ENCODE results near the gene EHMT1.

GRCh38 chr9:137586854-137587253 lies 32.0 kb upstream of the EHMT1 start:
- no peak for TF ChIP-seq POLR2AphosphoS5 (IDR thresholded peaks at IDR 0.05; ENCODE audit: low read depth, low read length)
- no peak for TF ChIP-seq CTCF (IDR thresholded peaks at IDR 0.05)
- TF ChIP-seq SIN3A (IDR thresholded peaks at IDR 0.05; ENCODE audit: borderline replicate concordance, insufficient read depth, low read depth, low read length): no peak
- TF ChIP-seq REST (IDR thresholded peaks at IDR 0.05; ENCODE audit: insufficient read depth in 1 of 2, low read depth in 2 of 2, low read length in 1 of 2): no peak
- TF ChIP-seq TCF7L2 (IDR thresholded peaks at IDR 0.05; ENCODE audit: low read depth, low read length): no peak

Data from Panc1 (cell line).